HG03442 (cell line): ENCODE data around the gene CCL14.
"Not testable (repeated sequence)": the region's sequence is repeated elsewhere in the genome, so short reads cannot be mapped to it uniquely, and the experiment has no call there.

ENCODE experiments used
- ATAC-seq: cut with Tn5 transposase; IDR thresholded peaks from one replicate; pipeline ENCODE4 v1.9.1; 2021; ENCODE audit warnings: mild to moderate bottlenecking, moderate library complexity; ENCODE audit not compliant: unreplicated experiment

The CCL14 gene

DNA sequence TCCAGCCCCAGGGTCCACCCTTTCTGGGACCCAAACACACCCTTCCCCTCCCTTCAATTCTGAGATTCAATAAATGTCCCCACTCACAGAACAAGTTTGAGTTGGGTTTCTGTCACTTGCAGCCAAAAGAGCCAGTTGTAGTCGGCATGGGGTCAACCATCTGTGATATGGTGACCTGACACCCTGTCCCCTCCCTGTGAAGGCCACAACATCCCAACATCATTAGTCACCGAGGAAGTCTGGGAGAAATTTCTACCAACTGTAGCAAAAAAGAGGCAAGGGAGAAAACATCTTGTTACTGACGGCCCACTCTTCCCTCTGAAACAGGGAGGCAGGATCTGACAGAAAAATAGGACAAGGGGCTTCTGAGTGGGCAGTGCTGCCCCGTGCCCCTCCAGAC lies 42.4 kb downstream of the CCL14 start:
- no peak for ATAC-seq

DNA sequence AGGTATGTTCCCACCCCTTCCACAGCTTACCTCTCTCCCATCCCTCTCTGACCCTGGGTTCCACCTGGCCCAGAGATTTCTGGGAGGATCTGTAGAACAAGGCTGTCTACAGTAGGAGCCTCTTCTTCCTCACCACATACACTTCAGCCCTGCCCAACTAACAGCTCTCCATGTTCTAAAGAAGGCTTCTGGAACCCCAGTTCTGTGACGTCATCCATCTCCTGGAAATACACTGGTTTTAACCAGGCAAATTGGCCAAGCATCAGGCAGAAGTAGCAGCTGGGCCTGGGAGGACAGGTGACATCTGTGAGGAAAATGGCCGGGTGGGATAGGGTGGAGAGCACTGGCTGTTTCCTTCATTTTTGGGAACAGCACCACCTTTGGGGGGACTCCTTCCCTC lies 43.0 kb downstream of the CCL14 start, which contains the start of gene LYZL6:
Gene LYZL6, minus strand, starts transcription at position 177 of the 400 bp plus-strand sequence. CDS start 4,357 bp downstream, outside the sequence.
- ATAC-seq = no peak

DNA sequence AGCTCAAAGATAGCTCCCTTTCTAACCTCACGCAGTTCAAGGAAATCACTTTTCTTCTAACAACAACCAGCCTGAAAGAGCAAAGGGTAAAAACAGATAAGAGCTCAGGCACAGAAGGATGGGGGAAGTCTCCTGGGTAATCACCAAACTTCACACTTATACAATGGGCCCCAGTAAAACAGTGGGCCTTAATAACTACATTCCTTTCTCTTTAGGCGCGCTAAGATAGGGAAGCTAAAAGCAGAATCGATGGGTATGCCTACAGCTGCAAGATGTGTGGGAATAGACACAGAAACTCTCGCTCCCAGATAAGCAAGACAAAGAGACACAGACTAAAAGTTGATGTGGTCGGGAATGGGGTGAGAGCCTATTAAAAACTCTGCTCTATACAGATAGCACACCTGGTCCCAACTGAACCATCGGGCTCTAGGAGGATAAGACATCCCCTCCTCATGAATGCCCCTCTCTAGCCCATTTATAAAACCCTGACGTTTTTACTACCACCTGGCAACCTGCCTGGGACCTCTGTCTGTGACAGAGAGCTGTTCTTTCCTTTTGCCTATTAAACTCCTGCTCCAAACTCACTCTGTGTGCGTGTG lies 43.8 kb downstream of the CCL14 start:
- ATAC-seq = no peak

- not testable (repeated sequence) for ATAC-seq
Measured at GRCh38 chr17:35938492-35938891, 48.0 kb downstream of the CCL14 start.

DNA sequence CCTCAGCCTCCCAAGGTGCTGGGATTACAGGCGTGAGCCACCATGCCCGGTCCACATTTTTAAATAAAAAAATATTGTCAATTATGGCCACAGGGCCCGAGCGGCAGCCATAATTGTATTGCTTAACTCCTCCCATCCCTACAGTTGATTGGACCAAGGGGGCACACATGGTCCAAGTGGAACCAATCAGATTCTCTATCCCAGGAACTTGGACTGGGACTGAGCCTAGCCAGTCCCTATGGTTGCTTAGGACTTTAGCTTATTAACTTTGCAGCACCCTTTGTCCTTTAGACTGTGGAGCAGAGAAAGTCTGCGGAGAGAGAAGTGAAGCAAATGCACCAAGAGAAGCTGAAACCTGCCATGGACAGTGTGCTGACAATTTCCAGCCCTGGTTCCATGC lies 50.5 kb downstream of the CCL14 start:
- no peak for ATAC-seq

DNA sequence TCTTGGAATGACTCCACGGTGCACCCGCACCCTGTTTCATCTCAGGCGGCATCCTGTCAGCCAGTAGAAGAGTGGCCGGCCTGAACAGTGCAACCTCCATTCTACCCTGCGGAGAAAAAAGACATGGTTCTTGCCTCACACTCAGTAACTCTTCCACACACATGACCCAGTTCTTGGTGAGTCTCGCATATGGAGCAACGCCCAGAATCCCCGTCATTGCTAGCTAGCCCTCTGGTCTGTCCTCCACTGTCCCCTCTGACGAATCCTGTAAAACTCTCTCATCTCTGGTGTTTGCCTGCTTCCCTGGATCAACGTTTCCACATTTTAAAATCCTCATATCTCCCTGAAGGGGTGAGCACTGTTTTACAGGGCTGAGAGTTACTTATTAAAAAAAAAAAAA lies 51.8 kb downstream of the CCL14 start:
- no peak for ATAC-seq
